GM12892 (cell line): ENCODE data around the gene SUCO.

ENCODE experiments used
- POLR2A ChIP-seq: IDR thresholded peaks from 2 replicates; pipeline ENCODE4 v1.6.1; 2011; ENCODE audit warnings: low read depth, low read length, control low read depth
- TAF1 ChIP-seq: IDR thresholded peaks from 2 replicates; pipeline ENCODE4 v1.6.1; 2011; ENCODE audit warnings: low read depth, mild to moderate bottlenecking, control low read depth, low read length, borderline replicate concordance

- TF ChIP-seq POLR2A (no peak), TAF1 (no peak)
Observed at GRCh38 chr1:172488393-172488792, 44.6 kb upstream of the SUCO start.
